Effector CD4-positive, alpha-beta T cell (primary cell): ENCODE data around the gene RCC2.

Source experiments
- DNase-seq: peaks from one replicate; pipeline ENCODE4 v3.0.0-alpha.2; 2020

Gene RCC2

DNA sequence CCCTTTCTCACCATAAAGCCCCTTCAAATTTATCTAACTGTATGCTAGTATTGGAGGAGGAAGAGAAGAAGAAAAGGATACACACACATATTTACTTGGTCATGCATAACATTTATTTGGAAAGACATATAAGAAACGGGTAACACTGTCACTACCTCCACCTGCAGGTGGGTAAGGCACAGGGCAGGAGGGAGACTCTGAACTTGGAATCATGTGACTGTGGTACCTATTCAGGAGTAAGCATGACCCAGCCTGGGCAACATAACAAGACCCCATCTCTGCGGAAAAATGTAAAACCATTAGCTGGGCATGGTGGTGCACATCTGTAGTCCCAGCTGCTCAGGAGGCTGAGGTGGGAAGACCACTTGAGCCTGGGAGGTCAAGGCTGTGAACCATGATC is 68.9 kb downstream of the RCC2 start:
- no peak for DNase-seq

DNA sequence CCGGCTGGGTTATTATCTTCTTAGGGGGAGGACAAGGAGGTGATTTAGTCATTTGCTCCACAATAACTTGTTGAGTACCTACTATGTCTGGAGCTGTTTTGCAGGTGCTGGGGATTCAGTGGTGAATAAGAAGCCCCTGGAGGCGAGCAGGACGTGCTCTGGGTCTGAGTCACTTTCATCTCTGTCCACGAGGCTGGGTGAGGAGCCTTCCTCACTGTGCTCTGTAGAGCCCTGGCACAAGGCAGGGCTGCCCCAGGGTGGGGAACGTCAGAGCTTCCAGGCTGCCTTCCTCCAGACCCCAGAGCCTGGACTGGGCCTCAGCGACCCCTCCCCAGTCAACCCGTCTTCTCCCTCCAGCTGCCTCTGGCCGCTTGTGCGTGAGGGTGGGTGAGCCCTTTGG is 70.0 kb downstream of the RCC2 start:
- DNase-seq: no peak

- no peak for DNase-seq
Observed at GRCh38 chr1:17365293-17365692, 74.2 kb downstream of the RCC2 start.

DNA sequence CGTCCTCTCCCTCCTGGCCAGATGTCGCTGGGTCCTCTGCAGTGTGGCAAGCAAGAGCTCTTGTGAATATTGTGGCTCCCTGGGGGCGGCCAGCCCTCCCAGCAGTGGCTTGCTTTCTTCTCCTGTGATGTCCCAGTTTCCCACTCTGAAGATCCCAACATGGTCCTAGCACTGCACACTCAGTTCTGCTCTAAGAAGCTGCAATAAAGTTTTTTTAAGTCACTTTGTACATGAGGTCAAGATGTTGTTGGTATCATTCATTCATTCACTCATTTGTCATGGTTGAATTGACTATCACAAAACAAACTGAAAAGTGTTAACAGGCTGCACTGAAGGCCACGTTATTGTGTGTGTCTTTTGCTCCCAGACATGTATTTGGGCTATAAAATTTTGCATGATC is 75.7 kb downstream of the RCC2 start:
- no peak for DNase-seq

DNA sequence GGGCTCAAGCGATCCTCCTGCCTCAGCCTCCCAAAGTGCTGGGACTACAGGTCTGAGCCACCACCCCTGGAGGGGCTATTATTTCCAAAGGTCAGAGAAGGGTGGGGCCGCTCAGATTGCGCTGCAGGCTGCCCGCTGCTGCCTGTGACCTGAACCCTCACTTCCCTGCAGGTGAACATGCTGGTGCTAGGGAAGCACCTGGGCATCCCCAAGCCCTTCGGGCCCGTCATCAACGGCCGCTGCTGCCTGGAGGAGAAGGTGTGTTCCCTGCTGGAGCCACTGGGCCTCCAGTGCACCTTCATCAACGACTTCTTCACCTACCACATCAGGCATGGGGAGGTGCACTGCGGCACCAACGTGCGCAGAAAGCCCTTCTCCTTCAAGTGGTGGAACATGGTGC is 76.1 kb downstream of the RCC2 start:
- no peak for DNase-seq

DNA sequence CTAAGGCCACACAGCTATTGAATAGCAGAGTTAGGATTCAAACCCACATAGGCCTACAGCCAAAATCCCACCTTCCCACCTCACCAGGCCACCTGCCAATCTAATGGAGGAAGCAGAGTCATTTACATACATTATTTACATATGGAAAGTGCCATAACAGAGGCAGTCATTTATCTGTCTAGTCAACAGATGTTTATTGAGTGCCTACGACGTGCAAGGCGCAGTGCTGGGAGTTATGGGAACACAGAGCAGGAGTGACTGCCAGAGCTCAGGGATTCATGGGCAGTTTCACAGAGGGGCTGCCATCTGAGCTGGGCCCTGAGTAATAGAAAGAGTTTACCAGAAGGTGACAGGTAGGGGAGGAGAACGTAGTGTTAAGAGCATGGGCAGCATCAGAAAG is 77.8 kb downstream of the RCC2 start:
- DNase-seq: no peak

DNA sequence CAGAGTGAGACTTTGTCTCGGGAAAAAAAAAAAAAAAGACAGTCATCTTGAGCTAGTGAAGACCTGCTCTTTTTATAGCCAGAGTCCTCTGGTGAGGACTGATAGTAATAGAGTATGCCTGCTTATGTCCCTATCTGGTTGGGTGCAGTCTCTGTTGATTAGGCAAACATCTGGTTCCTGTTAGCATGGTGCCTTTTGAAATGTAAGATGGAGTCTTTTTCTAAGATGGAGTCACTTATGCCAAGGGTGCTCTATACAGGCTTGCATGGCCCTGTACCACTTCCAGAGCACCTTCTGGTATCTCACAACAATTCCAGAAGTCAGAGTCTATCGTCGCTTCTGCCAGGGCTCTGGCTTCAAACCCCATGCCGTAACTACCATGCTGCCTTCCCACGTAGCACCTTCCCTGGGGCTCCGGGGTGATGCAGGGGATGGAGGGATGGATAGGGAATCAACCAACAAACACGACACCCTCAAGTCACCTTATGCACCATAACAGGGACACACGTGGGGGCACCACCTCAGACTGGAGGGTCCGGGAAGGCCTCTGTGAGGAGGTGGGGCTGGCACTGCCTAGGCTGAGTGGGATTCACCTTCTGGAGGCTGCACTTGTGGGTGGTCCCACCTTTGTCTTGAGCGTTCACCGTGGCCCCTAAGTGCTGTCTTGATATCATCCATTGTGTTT is 79.1 kb downstream of the RCC2 start:
- DNase-seq: no peak

GRCh38 chr1:17359808-17360207 is 79.7 kb downstream of the RCC2 start:
- no peak for DNase-seq

GRCh38 chr1:17359031-17359430 is 80.4 kb downstream of the RCC2 start:
- no peak for DNase-seq

GRCh38 chr1:17358557-17358956 is 80.9 kb downstream of the RCC2 start:
- DNase-seq: no peak
